ENCODE results near the gene IL22. TPM values are rescaled to one million over a fixed set of nuclear protein-coding genes. Genes with fewer than 3 reads are reported as not detected.
A peak's percentile ranks its signal among the peaks of the same experiment; 100 is the strongest.
"Not testable (repeated sequence)": the region's sequence is repeated elsewhere in the genome, so short reads cannot be mapped to it uniquely, and the experiment has no call there.

Gene IL22
- total and polyA plus RNA-seq, 9 of the 15 experiments (the other 6 are each of a cell fraction or from before 2014, with no cell fraction given), result not detected

DNA sequence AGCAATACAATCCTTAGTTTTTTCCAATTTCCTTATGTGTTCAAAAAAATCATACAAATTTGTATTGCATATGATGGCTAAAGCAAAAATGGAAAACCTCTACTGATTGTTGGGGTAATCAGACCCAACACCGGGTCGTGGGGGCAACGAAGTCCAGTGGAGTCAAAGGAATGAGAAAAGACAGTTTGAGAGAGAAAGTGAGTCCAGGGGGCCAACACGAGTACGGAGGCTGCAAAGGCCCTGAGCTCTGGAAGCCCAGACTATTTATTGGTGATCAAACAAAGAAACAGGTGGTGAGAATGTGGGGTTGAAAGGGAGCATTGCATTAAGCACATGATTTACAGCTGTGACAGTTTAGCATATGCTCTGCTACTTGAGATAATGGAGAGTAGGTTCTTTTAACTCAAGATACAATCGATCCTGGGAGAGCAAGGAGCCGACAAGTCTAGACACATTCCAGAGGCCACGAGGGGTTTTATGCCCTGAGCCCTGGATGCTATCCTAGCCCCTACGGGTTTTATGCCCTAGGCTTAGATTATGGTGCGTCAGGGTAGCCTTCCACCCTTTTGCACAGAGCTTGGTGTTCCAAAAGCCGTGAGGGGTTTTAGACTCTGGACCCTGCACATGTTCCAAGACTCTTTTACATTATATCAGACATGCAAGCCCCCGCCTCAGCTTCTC lies 44.2 kb downstream of the IL22 start (continued):
- peak; percentile 54; the same call in 1 of the 2 replicates for TF ChIP-seq CBFA2T3 (IDR thresholded peaks at IDR 0.05)
- peak; percentile 27; the same call in 1 of the 2 replicates for TF ChIP-seq CBFA2T2 (conservative IDR thresholded peaks at IDR 0.05)
- 0 out of 2 replicates have a peak, but pooled peaks have one; percentile 24 for TF ChIP-seq SOX6 (IDR thresholded peaks at IDR 0.05)
- TF ChIP-seq TEAD4 (IDR thresholded peaks at IDR 0.05; ENCODE audit: low read length), result peak; percentile 11; the same call in 1 of the 2 replicates
- TF ChIP-seq TEAD4 (CRISPR knock-in tag; IDR thresholded peaks at IDR 0.05; ENCODE audit: borderline replicate concordance); ATF1 (CRISPR knock-in tag; IDR thresholded peaks at IDR 0.05): not testable (repeated sequence)
- TF ChIP-seq ATF1 (tag; IDR thresholded peaks at IDR 0.05), result peak; percentile 42; the same call in 1 of the 2 replicates
- TF ChIP-seq, protein P1, sequence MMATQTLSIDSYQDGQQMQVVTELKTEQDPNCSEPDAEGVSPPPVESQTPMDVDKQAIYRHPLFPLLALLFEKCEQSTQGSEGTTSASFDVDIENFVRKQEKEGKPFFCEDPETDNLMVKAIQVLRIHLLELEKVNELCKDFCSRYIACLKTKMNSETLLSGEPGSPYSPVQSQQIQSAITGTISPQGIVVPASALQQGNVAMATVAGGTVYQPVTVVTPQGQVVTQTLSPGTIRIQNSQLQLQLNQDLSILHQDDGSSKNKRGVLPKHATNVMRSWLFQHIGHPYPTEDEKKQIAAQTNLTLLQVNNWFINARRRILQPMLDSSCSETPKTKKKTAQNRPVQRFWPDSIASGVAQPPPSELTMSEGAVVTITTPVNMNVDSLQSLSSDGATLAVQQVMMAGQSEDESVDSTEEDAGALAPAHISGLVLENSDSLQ (IDR thresholded peaks at IDR 0.05), result peak; percentile 63
- TF ChIP-seq, protein P2, sequence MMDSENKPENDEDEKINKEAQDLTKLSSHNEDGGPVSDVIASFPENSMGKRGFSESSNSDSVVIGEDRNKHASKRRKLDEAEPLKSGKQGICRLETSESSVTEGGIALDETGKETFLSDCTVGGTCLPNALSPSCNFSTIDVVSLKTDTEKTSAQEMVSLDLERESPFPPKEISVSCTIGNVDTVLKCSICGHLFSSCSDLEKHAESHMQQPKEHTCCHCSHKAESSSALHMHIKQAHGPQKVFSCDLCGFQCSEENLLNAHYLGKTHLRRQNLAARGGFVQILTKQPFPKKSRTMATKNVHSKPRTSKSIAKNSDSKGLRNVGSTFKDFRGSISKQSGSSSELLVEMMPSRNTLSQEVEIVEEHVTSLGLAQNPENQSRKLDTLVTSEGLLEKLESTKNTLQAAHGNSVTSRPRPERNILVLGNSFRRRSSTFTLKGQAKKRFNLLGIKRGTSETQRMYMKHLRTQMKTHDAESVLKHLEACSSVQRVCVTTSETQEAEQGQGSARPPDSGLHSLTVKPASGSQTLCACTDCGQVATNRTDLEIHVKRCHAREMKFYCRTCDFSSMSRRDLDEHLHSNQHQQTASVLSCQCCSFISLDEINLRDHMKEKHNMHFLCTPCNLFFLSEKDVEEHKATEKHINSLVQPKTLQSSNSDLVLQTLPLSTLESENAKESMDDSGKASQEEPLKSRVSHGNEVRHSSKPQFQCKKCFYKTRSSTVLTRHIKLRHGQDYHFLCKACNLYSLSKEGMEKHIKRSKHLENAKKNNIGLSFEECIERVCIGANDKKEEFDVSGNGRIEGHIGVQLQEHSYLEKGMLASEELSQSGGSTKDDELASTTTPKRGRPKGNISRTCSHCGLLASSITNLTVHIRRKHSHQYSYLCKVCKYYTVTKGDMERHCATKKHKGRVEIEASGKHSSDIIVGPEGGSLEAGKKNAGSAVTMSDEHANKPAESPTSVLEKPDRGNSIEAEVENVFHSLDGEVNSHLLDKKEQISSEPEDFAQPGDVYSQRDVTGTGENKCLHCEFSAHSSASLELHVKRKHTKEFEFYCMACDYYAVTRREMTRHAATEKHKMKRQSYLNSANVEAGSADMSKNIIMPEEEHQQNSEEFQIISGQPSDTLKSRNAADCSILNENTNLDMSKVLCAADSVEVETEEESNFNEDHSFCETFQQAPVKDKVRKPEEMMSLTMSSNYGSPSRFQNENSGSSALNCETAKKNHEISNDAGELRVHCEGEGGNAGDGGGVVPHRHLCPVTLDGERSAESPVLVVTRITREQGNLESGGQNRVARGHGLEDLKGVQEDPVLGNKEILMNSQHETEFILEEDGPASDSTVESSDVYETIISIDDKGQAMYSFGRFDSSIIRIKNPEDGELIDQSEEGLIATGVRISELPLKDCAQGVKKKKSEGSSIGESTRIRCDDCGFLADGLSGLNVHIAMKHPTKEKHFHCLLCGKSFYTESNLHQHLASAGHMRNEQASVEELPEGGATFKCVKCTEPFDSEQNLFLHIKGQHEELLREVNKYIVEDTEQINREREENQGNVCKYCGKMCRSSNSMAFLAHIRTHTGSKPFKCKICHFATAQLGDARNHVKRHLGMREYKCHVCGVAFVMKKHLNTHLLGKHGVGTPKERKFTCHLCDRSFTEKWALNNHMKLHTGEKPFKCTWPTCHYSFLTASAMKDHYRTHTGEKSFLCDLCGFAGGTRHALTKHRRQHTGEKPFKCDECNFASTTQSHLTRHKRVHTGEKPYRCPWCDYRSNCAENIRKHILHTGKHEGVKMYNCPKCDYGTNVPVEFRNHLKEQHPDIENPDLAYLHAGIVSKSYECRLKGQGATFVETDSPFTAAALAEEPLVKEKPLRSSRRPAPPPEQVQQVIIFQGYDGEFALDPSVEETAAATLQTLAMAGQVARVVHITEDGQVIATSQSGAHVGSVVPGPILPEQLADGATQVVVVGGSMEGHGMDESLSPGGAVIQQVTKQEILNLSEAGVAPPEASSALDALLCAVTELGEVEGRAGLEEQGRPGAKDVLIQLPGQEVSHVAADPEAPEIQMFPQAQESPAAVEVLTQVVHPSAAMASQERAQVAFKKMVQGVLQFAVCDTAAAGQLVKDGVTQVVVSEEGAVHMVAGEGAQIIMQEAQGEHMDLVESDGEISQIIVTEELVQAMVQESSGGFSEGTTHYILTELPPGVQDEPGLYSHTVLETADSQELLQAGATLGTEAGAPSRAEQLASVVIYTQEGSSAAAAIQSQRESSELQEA (IDR thresholded peaks at IDR 0.05; ENCODE audit: low read depth), result peak; percentile 54; the same call in 1 of the 2 replicates
- TF ChIP-seq TAL1 (IDR thresholded peaks at IDR 0.05), result peak; percentile 57
- peak; percentile 82 for TF ChIP-seq MEIS2 (IDR thresholded peaks at IDR 0.05; ENCODE audit: partially characterized antibody)
- peak; percentile 48; the same call in 1 of the 2 replicates for TF ChIP-seq EP300 (IDR thresholded peaks at IDR 0.05; ENCODE audit: low read length)
- TF ChIP-seq L3MBTL2 (IDR thresholded peaks at IDR 0.05), result peak; percentile 43
- peak; percentile 45 for TF ChIP-seq CXXC5 (CRISPR knock-in tag; IDR thresholded peaks at IDR 0.05)
- TF ChIP-seq, protein P3, sequence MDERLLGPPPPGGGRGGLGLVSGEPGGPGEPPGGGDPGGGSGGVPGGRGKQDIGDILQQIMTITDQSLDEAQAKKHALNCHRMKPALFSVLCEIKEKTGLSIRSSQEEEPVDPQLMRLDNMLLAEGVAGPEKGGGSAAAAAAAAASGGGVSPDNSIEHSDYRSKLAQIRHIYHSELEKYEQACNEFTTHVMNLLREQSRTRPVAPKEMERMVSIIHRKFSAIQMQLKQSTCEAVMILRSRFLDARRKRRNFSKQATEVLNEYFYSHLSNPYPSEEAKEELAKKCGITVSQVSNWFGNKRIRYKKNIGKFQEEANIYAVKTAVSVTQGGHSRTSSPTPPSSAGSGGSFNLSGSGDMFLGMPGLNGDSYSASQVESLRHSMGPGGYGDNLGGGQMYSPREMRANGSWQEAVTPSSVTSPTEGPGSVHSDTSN (CRISPR knock-in tag; IDR thresholded peaks at IDR 0.05; ENCODE audit: low read depth), result not testable (repeated sequence)
- TF ChIP-seq, protein P3 (tag; conservative IDR thresholded peaks at IDR 0.05; ENCODE audit: low read depth), result peak; percentile 91
- peak in 1 of 2 experiments; percentile 67; a peak in 1 of 4 replicates for TF ChIP-seq TEAD1 (CRISPR knock-in tag; IDR thresholded peaks at IDR 0.05)
- peak; percentile 99 for TF ChIP-seq SMAD4 (CRISPR knock-in tag; conservative IDR thresholded peaks at IDR 0.05)
